Osteocyte (in vitro differentiated cells): ENCODE results near the gene TTYH2. TPM values are rescaled to one million over a fixed set of nuclear protein-coding genes. Genes with fewer than 3 reads are reported as not detected.

Experiments used
- DNase-seq: peaks from one replicate; pipeline ENCODE4 v3.0.0; 2021; ENCODE audit warnings: mixed read lengths; ENCODE audit not compliant: unreplicated experiment; ENCODE audit errors: extremely low spot score
- H3K27ac Mint-ChIP-seq: one replicate; pipeline ENCODE4 v1.8.0; 2021; ENCODE audit warnings: mild to moderate bottlenecking, mixed read lengths; ENCODE audit not compliant: unreplicated experiment
- H3K27me3 Mint-ChIP-seq: one replicate; pipeline ENCODE4 v1.8.0; 2021; ENCODE audit warnings: mixed read lengths; ENCODE audit not compliant: unreplicated experiment
- H3K36me3 Mint-ChIP-seq: one replicate; pipeline ENCODE4 v1.8.0; 2021; ENCODE audit warnings: mixed read lengths; ENCODE audit not compliant: unreplicated experiment
- H3K4me1 Mint-ChIP-seq: one replicate; pipeline ENCODE4 v1.8.0; 2021; ENCODE audit warnings: mixed read lengths; ENCODE audit not compliant: unreplicated experiment
- H3K4me3 Mint-ChIP-seq: one replicate; pipeline ENCODE4 v1.8.0; 2021; ENCODE audit warnings: mild to moderate bottlenecking, moderate library complexity, mixed read lengths; ENCODE audit not compliant: unreplicated experiment
- H3K9me3 Mint-ChIP-seq: one replicate; pipeline ENCODE4 v1.8.0; 2021; ENCODE audit warnings: mixed read lengths; ENCODE audit not compliant: unreplicated experiment
- CTCF ChIP-seq: fragments of 200-600 bp; sonication (generic); IDR thresholded peaks from 2 replicates; pipeline ENCODE4 v1.5.0; 2021; ENCODE audit warnings: antibody characterized with exemption, mild to moderate bottlenecking, moderate library complexity
- total RNA-seq: library from RNA; stranded (reverse); gene quantifications from 2 replicates; pipeline ENCODE4 v1.2.1, GENCODE V29; 2021

TTYH2 gene
- total RNA-seq, 1 donor from 2014 or later: 1.8 TPM

DNA sequence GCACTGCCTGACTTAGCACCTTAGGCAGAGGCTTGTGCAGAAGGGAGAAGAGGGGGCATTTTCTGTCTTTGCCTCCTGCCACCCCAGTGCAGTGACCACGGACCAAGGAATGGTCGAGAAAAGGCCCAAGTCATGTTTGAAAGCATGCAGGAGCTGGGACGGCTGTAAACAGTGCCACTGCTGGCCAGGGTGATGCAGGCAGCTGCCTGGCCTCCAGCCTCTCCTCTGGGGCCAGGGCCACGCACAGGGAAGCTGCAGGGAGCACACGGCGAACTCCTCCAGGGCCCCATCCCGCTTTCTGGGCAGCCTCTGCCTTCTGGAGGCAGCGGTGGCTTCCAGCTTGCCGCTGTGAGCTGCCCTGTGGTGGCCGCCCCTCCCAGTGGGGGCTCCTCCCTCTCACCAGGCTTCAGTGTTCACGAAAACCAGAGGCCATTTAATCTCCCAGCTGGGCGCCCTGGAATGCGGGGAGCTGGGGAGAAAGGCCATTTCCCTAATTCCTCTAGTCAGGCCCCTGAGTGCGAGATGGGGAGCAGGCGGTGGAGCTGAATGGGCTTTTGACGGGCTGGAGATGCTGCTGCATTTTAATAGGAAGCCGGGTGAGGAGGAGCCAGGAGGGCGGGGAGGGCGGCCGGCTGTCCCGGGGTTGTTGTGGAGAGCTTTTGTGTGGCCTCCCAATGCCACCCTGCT, 31.9 kb downstream of the TTYH2 start:
- Mint-ChIP-seq H3K27me3 (no peaks in the 10 kb centered on the region), H3K27ac (no peak overlapping the region), H3K4me3 (no peak overlapping the region), H3K36me3 (no peaks in the 10 kb centered on the region), H3K9me3 (no peaks in the 10 kb centered on the region), H3K4me1 (peaks cover 15% of the 10 kb centered on the region)
- DNase-seq: no peak
- TF ChIP-seq CTCF: no peak

- Mint-ChIP-seq H3K36me3 (no peaks in the 10 kb centered on the region), H3K9me3 (no peaks in the 10 kb centered on the region), H3K4me1 (peaks cover 10% of the 10 kb centered on the region), H3K27ac (no peak overlapping the region), H3K27me3 (no peaks in the 10 kb centered on the region), H3K4me3 (no peak overlapping the region)
- DNase-seq: no peak
- TF ChIP-seq CTCF: no peak
These were observed 32.5 kb downstream of the TTYH2 start for GRCh38 chr17:74245871-74246270.

- DNase-seq: no peak
- no peak overlapping the region for H3K27ac Mint-ChIP-seq
- H3K9me3 Mint-ChIP-seq: no peaks in the 10 kb centered on the region
- no peaks in the 10 kb centered on the region for H3K27me3 Mint-ChIP-seq
- H3K4me3 Mint-ChIP-seq: no peak overlapping the region
- H3K36me3 Mint-ChIP-seq: no peaks in the 10 kb centered on the region
- H3K4me1 Mint-ChIP-seq: peaks cover 9% of the 10 kb centered on the region
- TF ChIP-seq CTCF: no peak
These were observed 36.4 kb downstream of the TTYH2 start for GRCh38 chr17:74249590-74250270.

- H3K27me3 Mint-ChIP-seq: no peaks in the 10 kb centered on the region
- no peak overlapping the region for H3K27ac Mint-ChIP-seq
- no peaks in the 10 kb centered on the region for H3K36me3 Mint-ChIP-seq
- DNase-seq: no peak
- H3K4me3 Mint-ChIP-seq: no peak overlapping the region
- TF ChIP-seq CTCF: no peak
- H3K9me3 Mint-ChIP-seq: no peaks in the 10 kb centered on the region
- peaks cover 4% of the 10 kb centered on the region for H3K4me1 Mint-ChIP-seq
These were observed 37.1 kb downstream of the TTYH2 start for GRCh38 chr17:74250324-74250995.

GRCh38 chr17:74251051-74251450, 37.7 kb downstream of the TTYH2 start:
- TF ChIP-seq CTCF: no peak
- no peak for DNase-seq
- H3K36me3 Mint-ChIP-seq: no peaks in the 10 kb centered on the region
- H3K27ac Mint-ChIP-seq: no peak overlapping the region
- H3K9me3 Mint-ChIP-seq: no peaks in the 10 kb centered on the region
- H3K4me1 Mint-ChIP-seq: no peaks in the 10 kb centered on the region
- no peaks in the 10 kb centered on the region for H3K27me3 Mint-ChIP-seq
- no peak overlapping the region for H3K4me3 Mint-ChIP-seq
